HG03097 (cell line): ENCODE data around the gene EPB41L2.
"Not testable (repeated sequence)": the region's sequence is repeated elsewhere in the genome, so short reads cannot be mapped to it uniquely, and the experiment has no call there.

ENCODE experiments used
- ATAC-seq: cut with Tn5 transposase; IDR thresholded peaks from one replicate; pipeline ENCODE4 v1.9.1; 2021; ENCODE audit not compliant: unreplicated experiment, low FRiP score

Gene EPB41L2

GRCh38 chr6:130927305-130927704 lies 135.7 kb downstream of the EPB41L2 start:
- ATAC-seq, result no peak

- ATAC-seq, result no peak
These were observed 139.7 kb downstream of the EPB41L2 start for GRCh38 chr6:130923350-130923749.

- no peak for ATAC-seq
These were observed 140.1 kb downstream of the EPB41L2 start for GRCh38 chr6:130922922-130923321.

- no peak for ATAC-seq
These were observed 142.1 kb downstream of the EPB41L2 start for GRCh38 chr6:130920969-130921368.

- no peak for ATAC-seq
These were observed 144.9 kb downstream of the EPB41L2 start for GRCh38 chr6:130918171-130918570.

DNA sequence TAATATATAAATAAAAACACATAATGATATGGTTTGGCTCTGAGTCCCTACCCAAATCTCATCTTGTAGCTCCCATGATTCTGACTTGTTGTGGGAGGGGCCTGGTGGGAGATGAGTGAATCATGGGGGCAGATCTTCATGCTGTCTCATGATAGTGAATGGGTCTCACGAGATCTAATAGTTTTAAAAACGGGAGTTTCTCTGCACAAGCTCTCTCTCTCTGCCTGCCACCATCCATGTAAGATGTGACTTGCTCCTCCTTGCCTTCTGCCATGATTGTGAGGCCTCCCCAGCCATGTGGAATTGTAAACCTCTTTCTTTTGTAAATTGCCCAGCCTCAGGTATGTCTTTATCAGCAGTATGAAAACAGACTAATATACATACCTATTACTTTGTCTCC lies 147.4 kb downstream of the EPB41L2 start:
- ATAC-seq, result not testable (repeated sequence)

GRCh38 chr6:130913120-130913519 lies 149.9 kb downstream of the EPB41L2 start:
- ATAC-seq, result peak; percentile 66

DNA sequence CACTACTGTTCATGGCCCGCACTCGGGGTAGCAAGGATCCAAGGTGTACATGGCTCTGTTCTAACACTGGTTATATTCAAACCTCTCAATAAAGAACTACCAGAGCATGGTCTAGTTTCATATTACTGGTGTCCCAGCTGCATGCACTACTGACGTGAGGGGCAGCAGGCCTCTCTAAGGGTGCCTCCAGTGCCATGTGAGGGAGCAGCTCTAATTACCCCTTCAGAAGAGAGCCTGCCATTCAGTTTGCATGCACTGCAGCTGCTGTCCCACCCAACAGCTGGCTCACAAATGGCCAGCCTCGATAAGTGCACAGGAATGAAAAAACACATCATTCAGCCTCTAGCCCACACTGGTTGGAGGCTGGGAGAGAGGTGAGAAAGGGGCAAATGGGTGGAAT lies 150.6 kb downstream of the EPB41L2 start:
- ATAC-seq, result no peak

DNA sequence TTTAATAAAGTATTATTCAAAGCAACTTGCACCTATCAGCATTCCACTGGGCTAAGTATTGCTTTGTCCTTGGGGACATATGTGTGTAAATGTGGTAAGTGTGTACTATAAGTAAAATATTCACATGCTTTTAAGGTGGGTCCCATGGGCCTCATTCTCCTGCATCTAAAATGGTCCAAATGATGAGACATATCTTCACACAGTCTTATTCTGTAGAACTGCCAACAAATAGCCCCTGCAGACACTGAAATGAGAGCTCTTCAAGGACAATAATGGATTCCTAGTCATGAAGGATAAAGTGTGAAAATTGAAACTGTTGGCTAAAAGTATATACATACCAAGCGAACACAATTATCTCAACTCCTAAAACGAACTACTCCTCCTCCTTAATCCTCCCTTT lies 154.1 kb downstream of the EPB41L2 start:
- no peak for ATAC-seq

DNA sequence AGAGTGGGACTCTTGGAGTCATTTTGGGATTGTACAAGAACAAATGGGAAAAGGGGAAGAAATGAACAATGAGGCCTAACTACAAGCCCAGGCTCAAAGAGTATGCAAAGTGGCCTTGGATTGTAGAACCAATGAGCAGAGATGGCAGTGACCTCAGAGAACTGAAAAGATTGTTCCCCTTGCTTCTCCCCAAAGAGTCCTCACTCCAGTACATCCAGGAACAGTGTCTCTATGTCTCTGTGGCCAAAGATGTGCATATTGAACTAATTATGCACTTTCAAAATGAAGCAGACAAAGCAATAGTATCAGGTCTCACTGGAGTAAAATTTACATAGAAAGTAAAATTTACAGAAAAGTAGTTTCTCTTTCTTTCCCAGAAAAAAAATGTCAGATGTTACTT lies 154.9 kb downstream of the EPB41L2 start:
- no peak for ATAC-seq

- no peak for ATAC-seq
These were observed 155.4 kb downstream of the EPB41L2 start for GRCh38 chr6:130907687-130908086.

GRCh38 chr6:130906736-130907381 lies 156.2 kb downstream of the EPB41L2 start:
- ATAC-seq, result no peak

DNA sequence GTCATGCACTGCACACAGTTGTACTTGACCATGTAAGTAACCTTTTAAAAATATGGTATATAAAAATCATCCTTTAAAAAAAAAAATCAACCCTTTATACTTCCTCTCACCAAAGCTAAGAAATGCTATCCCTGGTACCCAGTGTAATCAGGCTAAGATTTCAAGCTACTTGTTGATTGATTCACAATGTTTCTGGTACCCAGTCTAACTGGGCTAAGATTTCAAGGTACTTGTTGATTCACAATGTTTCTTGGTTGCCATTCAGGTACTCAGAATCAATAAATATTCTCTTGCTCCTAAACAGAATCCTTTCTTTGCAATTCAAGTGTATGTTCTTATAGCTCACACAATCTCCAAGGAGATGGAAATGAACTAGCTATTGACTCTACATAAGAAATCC lies 159.4 kb downstream of the EPB41L2 start:
- ATAC-seq, result no peak

GRCh38 chr6:130903007-130903406 lies 160.0 kb downstream of the EPB41L2 start:
- ATAC-seq, result no peak

DNA sequence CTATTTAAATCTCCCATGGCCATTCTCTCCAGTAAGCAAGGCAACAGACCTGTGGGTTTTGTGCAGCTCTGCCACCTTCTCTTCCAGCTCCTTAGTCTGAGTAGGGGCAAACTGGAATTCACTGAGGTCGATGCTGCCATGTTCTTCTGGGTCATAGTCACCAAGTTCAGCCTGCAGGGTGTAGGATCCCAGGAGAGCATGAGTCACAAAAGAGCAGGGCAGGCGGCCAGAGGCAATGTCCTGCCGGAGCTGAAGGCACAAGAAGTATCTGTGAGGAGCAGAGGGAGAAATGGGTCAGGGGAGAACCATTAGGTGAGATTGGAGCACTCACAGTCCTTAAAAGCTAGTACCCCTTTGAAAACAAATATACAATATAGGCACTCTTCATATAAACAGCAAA lies 162.1 kb downstream of the EPB41L2 start:
- ATAC-seq, result no peak

DNA sequence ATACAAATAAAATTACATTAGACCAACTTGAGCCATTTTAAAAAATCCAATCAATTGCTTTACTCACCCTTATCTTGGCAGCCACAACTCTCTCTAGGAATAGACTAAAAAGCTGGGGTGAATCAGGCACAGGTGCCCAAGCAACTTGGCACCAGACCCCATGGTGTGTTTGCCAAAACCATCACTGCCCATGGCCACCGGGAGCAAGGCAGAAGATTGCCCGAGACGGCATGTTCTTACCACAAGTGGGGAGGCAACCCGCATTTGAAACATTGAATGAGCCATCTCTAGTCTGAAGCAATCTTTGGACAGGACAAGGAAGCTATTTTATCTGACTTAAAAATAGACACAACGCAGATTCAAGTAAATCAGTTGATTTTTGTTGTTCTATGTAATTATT lies 166.8 kb downstream of the EPB41L2 start:
- no peak for ATAC-seq

- ATAC-seq, result no peak
These were observed 167.5 kb downstream of the EPB41L2 start for GRCh38 chr6:130895516-130895915.

DNA sequence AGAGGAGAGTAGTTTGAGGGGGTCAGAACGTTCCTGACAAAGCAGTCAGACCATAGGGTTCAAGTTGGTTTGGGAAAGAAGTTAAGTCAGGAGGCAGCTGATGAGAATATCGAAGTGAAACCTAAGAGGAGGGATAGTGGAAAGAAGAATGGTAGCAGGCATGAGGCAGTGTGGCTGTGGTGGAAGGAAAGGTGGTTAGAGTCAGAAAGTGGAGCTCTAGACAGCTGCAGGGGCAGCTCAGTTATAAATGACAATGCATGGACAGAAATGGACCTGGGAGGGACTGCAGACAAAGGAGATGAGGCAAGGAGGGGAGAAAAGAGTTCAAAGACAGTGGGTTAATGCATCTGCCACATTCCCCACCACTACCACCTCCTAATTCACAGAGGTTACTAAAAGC lies 169.3 kb downstream of the EPB41L2 start:
- ATAC-seq, result no peak

- no peak for ATAC-seq
These were observed 169.8 kb downstream of the EPB41L2 start for GRCh38 chr6:130893277-130893676.

GRCh38 chr6:130890521-130890971 lies 172.5 kb downstream of the EPB41L2 start:
- no peak for ATAC-seq

DNA sequence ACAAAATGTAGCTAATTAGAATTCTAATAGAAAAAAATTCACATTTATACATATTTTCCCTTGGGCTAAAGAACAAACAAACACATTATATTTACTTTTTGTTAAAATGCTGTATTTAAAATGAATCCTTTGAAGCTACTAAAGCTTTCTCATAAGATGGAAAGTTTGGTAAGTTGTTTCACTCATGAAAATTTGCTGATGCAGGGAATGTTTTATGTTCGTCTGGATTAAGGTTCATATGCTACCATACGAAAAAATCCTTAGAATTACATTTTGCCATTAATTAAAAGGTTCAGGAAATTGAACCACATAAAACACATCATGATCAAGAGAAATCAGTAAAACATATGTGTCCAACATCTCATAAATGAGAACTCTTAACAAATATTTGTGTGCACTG lies 173.6 kb downstream of the EPB41L2 start:
- no peak for ATAC-seq

- ATAC-seq, result no peak
These were observed 174.8 kb downstream of the EPB41L2 start for GRCh38 chr6:130888246-130888645.

DNA sequence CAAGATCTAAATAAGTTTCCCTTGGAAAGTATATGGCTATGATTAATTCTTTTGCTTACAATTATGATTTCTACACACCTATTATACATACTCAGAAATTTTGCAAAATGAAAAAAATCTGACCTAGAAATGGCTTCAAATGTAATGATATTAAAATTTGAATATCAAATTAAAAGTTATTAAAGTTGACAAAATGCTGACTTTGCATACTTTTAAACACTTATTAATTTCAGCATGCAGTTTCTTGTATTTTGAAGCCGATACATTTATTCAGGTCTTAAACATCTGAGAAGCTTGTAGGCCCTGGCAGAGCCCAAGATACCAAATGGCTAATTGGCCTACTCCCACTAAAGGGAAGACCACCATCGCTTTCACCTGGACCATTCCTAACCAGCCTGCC lies 176.1 kb downstream of the EPB41L2 start:
- ATAC-seq, result no peak
